Right lung (tissue), 5 donors: ENCODE measurements around the gene ASB13. TPM values are rescaled to one million over a fixed set of nuclear protein-coding genes. Genes with fewer than 3 reads are reported as not detected.

Experiments
- DNase-seq, 2 donors: peaks; one replicate each; pipeline ENCODE4 v3.0.0-alpha.2; 2013
- polyA plus RNA-seq, 5 donors: library from polyadenylated mRNA; unstranded; fragments of 120-200 nt; gene quantifications; one replicate each; pipeline versions ENCODE4 v1.2.1 to v1.2.3, GENCODE V29; 2013; ENCODE audit warnings: inconsistent platforms in 1 of 5, low replicate concordance in 1 of 5; ENCODE audit not compliant: insufficient read length in 5 of 5, insufficient read depth in 1 of 5

Gene ASB13
- polyA plus RNA-seq, 5 donors: 9.3 to 14.5 (median 11.0) TPM

DNA sequence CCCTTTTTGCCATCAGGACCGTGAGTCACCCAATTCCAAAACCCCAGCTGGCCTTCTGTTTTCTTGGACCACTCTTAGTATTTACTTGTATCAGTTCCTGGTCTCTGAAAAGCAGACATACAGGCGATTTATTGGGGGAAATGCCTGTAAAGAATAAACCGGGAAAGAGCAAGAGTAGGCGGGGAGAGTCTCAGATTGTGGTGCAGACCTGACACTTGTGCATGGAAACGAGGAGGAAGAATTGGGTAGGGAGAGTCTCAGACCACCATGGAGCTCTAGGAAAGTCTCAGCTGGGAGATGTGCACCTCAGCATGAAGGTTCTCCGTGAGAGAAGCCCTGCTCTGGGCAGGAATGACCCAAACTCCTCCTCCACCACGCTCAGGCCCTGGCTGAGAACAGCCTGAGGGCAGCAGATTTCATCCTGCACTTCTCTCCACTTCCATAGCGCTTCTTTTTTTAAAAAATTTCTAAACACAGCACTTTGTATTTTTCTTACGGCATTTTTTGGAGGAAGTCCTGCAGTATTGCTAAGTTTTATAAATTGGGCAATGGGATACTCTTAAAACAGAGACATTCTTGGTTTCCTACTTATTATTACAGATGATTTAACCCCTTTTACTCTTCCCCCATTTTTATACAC, 12.1 kb upstream of the ASB13 start:
- no peak for DNase-seq

- DNase-seq: no peak
Measured at GRCh38 chr10:5670662-5671375, 4.4 kb upstream of the ASB13 start.

DNA sequence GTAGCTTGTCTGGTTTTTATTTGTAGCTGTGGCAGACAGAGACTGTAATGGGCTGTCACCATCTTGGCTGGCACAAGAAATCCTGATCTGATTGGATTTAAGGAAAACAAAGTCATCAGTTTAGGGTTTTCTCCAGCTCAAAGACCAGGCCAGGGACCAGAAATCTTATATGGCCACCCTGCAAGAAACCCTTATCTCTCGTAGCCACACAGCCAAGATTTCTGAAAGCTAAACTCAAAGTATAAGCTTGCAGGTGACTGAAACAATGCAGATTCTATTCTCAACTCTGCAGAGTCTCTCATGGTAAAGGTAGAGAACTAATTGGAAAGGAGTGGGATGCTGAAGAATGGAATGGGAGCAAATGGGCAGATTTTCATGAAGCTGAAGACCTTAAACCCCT, 3.2 kb upstream of the ASB13 start:
- DNase-seq: no peak

GRCh38 chr10:5668429-5668828, 2.0 kb upstream of the ASB13 start:
- no peak for DNase-seq

DNA sequence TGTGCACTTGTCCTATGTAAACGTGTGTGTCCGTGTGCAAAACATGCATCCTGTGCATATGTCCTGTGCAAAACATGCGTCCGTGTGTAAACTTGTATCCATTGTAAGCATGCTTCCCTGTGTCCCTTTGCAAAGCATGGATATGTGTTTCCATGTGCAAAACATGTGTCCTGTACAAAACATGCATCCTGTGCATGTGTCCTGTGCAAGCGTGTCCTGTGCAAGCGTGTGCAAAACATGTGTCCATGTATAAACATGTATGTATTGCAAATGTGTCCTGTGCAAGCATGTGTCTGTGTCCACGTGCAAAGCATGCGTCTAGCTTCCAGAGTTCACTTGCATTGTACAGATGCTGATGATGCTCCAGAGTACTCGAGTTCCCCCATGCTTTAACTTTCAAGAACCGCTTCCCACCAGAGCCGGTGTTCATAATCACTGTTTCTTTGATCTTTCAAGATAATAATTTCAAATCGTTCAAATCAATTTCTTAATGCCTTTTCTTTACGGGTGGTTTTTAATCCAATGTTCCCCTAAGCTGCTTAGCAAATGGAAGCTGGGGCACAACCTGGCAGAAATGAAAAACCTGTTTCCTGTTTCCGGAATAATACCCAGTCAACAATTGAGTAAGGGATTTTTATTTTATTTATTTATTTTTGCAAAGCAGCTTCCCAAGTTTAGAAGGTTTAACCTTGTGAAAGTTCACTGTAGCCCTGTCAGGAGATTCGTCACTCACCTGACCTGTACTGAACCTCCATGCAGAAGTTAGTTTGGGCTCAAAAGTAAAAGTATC, 641 bp upstream of the ASB13 start:
- DNase-seq: no peak

DNA sequence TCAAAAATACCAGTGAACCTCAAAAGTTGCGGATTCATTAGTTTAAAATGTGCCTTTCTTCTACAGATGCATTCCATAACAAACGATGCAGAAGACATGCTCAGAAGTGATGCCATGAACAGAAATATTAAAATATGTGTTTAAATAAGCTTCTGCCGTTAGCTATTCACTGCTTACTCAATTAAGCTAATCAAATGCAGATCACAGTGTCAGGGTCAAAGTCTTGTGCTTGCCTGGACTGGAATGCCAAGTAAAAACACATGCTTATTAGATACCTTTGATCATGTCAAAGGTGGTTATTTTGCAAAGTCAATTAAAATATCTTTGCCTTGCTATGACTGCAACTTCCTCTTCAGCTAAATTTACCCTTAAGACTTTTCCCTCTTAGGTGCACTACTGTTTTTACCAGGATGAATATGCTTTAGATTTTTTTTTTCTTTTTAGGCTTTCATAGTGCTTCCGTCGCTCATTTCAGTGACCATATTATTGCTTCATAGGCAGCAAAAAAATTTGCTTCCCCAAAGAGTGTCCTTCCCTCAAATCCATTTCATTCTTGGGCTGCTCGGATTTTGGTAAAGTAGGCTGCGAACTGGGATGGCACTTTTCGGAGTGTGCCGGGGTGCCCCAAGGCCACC, 905 bp downstream of the ASB13 start:
- DNase-seq: no peak

- DNase-seq: no peak
Measured at GRCh38 chr10:5663692-5664427, 2.5 kb downstream of the ASB13 start.

DNA sequence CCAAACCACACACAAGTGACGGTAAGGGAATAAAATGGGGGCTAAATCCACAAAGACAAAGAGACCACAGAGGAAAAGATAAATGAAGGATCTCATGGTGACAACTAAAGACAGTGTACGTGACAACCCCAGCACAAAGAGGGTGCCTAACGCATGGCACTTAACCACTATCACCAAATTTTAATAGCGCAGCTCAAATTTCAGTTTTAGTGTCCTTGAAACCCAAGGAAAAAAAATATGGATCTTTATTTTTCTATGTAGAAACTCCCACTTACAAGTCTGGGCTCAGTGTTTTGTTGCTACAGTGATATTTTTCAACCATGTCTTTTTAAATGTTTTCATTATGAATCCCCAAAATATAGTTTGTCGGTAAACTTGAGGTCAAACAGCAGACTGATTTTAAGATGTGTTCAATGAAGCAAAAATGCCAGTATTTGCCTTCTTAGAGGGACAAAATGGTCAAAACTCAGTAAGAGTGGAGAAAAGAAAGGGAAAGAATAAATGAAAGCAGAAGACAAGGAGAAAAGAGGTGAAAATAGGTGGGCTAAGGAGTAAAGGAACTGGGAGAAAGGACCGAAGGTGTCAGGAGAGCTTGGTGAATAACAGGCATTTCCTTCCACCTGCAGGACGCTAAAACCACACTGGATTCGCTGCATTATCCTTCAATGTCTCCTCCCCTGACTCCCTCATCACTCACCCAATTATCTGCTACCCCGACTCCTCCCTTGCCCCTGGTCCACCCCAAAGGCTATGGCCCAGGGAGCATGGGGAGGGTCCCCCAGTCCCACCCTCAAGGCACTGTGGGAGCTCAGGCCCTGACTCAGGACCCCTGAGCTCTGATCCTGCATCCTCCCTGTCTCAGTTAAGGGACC, 3.5 kb downstream of the ASB13 start:
- DNase-seq: no peak

GRCh38 chr10:5661043-5661442, 5.4 kb downstream of the ASB13 start:
- DNase-seq: no peak

DNA sequence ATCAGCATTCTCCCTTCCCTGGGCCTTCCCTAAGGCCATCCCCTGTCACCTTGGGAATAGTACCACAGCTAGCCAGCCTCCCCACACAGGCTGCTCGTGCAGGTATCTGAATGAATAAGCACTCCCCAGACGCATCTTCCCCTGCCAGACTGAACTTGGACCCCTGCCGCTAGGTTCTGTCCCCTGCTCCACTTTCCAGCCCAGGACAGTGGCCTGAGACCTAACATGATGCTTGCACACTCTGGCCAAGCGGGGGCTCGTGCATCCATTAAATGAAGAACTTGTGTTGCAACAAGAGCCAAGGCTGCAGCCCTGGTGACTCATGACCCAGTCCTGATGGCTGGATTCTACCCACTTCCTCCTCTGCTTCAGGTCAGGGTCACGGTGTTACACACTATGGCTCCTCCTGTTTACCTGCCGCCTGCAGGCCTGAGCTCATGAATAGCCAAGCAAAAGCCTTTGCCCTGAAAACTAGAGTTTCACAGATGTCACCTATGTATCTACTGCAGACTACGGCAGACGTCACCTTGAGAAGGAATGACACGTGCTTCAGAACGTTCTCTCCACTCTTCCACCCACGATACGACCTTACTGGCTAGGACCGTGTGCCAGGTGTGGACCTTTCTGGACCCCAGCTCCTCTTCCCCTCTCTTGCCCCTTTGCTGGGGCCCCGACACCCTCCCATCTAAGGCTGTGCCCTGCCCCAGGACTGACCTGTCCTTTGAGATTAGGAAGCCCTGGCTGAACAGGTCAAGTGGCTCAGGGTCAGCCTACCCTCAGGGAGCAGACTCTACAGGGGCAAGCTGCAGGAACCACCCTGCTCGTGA, 6.5 kb downstream of the ASB13 start:
- no peak for DNase-seq

DNA sequence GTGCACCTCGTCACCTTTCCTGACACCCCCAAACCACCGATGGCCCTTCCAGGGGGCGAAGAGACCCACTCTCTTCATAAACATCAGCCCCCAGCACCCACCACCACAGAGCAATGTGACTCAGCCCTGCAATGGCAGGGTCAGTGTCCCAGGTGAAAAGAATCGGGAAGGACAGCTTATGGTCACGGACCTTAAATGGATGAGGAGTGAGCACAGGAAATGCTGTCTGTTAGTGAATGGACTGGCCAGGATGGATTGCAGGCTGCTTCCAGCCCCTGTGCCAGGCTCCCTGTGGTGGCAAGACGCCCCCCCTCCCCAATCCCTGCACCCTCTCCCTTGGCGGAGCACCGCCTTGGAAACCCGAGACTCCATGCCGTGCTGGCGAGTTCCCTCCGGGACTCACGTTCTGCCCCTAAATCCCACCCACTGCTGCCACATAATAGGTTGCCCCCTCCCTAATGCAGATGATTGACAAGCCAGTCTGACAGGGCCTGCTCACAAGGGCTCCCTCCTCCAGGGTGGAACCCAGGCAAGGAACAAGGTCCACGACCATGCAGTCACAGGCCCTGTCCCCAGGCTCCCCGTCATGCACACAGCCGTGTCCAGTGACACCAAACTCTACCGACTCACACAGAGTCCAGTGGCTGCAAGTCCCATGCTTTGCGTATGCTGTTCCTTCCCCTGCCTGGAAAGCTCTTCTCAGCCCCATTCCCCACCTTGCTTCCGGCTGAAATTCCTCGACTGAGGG, 7.3 kb downstream of the ASB13 start:
- no peak for DNase-seq

GRCh38 chr10:5656737-5657579, 9.4 kb downstream of the ASB13 start:
- no peak for DNase-seq

GRCh38 chr10:5655121-5655520, 11.3 kb downstream of the ASB13 start:
- no peak for DNase-seq

GRCh38 chr10:5654218-5654755, 12.1 kb downstream of the ASB13 start:
- no peak for DNase-seq

DNA sequence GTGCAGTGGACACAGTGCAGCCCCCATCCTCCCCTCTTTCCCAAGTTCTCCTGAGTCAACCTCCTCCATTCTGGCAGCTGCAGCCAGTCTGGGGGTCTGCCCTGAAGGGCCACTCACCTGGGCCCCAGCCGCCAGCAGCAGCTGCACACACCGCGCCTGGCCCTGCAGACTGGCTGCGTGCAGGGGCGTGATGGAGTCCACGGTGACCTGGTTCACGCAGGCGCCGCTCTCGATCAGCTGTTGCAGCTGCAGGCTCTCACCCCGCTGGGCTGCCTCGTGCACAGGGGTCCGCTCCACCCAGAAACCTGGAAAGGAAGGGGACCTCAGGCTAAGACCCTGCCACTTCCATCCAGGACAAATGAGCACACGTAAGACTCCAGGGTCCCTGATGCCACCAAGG, 13.6 kb downstream of the ASB13 start:
- DNase-seq: no peak

GRCh38 chr10:5651388-5651764, 15.0 kb downstream of the ASB13 start:
- no peak for DNase-seq

DNA sequence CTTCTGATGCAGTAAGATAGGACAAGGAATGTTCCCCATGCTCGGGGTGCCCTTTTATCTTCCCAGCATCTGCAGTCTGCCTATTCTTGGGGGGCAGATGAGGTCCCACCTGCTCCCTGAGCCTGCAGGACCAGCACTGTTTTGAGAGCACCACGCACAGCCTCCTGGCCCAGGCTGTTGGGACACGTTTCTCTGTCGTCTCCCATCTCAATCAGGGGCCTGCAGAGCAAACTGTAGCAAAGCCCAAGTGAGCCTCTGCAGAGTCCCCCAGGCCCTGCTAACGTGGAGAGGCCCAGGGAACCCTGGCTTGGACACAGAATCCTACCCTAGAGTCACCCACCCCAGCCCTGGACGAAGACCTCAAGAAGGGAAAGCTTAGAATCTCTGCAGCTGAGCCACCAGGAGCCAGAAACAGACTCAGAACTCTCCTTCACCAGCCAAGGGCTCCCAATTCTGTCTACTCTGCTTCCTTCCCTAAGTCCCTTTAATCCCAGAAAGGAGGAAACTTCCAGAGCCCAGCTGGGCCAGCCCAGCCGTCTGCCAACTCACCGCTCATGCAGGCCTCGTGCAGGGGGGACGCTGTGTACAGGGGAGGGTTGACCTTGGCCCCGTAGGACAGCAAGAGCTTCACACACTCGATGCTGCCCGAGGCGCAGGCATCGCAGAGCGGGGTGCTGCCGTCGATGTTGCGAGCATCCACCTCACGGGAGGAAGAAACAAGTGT, 15.6 kb downstream of the ASB13 start:
- no peak for DNase-seq
